Ureter (tissue), 1 donor: Measurements from ENCODE around the gene S1PR3. TPM values are rescaled to one million over a fixed set of nuclear protein-coding genes. Genes with fewer than 3 reads are reported as not detected.

ENCODE experiments used
- DNase-seq: peaks from one replicate; pipeline ENCODE4 v3.0.0-alpha.2; 2020; ENCODE audit warnings: low spot score
- total RNA-seq: library from RNA; stranded (reverse); gene quantifications from one replicate; pipeline ENCODE4 v1.2.4, GENCODE V29; 2023
- donor health status: DM: yes; HTN: yes; CAD: no.

The S1PR3 gene
- total RNA-seq, 1 donor from 2014 or later = 48.6 TPM

GRCh38 chr9:88969646-88970373, 21.5 kb upstream of the S1PR3 start:
- no peak for DNase-seq

- no peak for DNase-seq
Measured at GRCh38 chr9:88971131-88971960, 19.9 kb upstream of the S1PR3 start.

GRCh38 chr9:88972401-88972800, 18.9 kb upstream of the S1PR3 start:
- DNase-seq = no peak

GRCh38 chr9:88973281-88974045, 17.8 kb upstream of the S1PR3 start:
- no peak for DNase-seq

GRCh38 chr9:88974641-88975040, 16.6 kb upstream of the S1PR3 start:
- DNase-seq = no peak

- DNase-seq = no peak
Measured at GRCh38 chr9:88975966-88976889, 15.0 kb upstream of the S1PR3 start.

- no peak for DNase-seq
Measured at GRCh38 chr9:88976890-88977257, 14.4 kb upstream of the S1PR3 start.

GRCh38 chr9:88978034-88978433, 13.2 kb upstream of the S1PR3 start:
- no peak for DNase-seq

- no peak for DNase-seq
Measured at GRCh38 chr9:88979021-88979420, 12.2 kb upstream of the S1PR3 start.

GRCh38 chr9:88979791-88980190, 11.5 kb upstream of the S1PR3 start:
- DNase-seq = no peak

- DNase-seq = no peak
Measured at GRCh38 chr9:88980740-88981203, 10.5 kb upstream of the S1PR3 start.

- no peak for DNase-seq
Measured at GRCh38 chr9:88983865-88984542, 7.3 kb upstream of the S1PR3 start.

GRCh38 chr9:88984543-88984883, 6.8 kb upstream of the S1PR3 start:
- DNase-seq = no peak

- no peak for DNase-seq
Measured at GRCh38 chr9:88985616-88986015, 5.7 kb upstream of the S1PR3 start.

GRCh38 chr9:88986776-88987175, 4.5 kb upstream of the S1PR3 start:
- no peak for DNase-seq

GRCh38 chr9:88987661-88988060, 3.6 kb upstream of the S1PR3 start:
- DNase-seq = no peak

- no peak for DNase-seq
Measured at GRCh38 chr9:88988796-88989641, 2.2 kb upstream of the S1PR3 start.

- no peak for DNase-seq
Measured at GRCh38 chr9:88990041-88990728, 1.1 kb upstream of the S1PR3 start.

- no peak for DNase-seq
Measured at GRCh38 chr9:88990729-88991065, 571 bp upstream of the S1PR3 start.
